Osteocyte (in vitro differentiated cells): ENCODE data around the gene LATS1. TPM values are rescaled to one million over a fixed set of nuclear protein-coding genes. Genes with fewer than 3 reads are reported as not detected.

Source experiments
- DNase-seq: peaks from one replicate; pipeline ENCODE4 v3.0.0; 2021; ENCODE audit warnings: mixed read lengths; ENCODE audit not compliant: unreplicated experiment; ENCODE audit errors: extremely low spot score
- H3K27ac Mint-ChIP-seq: one replicate; pipeline ENCODE4 v1.8.0; 2021; ENCODE audit warnings: mild to moderate bottlenecking, mixed read lengths; ENCODE audit not compliant: unreplicated experiment
- H3K27me3 Mint-ChIP-seq: one replicate; pipeline ENCODE4 v1.8.0; 2021; ENCODE audit warnings: mixed read lengths; ENCODE audit not compliant: unreplicated experiment
- H3K36me3 Mint-ChIP-seq: one replicate; pipeline ENCODE4 v1.8.0; 2021; ENCODE audit warnings: mixed read lengths; ENCODE audit not compliant: unreplicated experiment
- H3K4me1 Mint-ChIP-seq: one replicate; pipeline ENCODE4 v1.8.0; 2021; ENCODE audit warnings: mixed read lengths; ENCODE audit not compliant: unreplicated experiment
- H3K4me3 Mint-ChIP-seq: one replicate; pipeline ENCODE4 v1.8.0; 2021; ENCODE audit warnings: mild to moderate bottlenecking, moderate library complexity, mixed read lengths; ENCODE audit not compliant: unreplicated experiment
- H3K9me3 Mint-ChIP-seq: one replicate; pipeline ENCODE4 v1.8.0; 2021; ENCODE audit warnings: mixed read lengths; ENCODE audit not compliant: unreplicated experiment
- total RNA-seq: library from RNA; stranded (reverse); gene quantifications from 2 replicates; pipeline ENCODE4 v1.2.1, GENCODE V29; 2021
- TF ChIP-seq, protein P1 (sequence below): fragments of 200-600 bp; sonication (generic); IDR thresholded peaks from 2 replicates; pipeline ENCODE4 v1.5.0; 2021; ENCODE audit warnings: antibody characterized with exemption, mild to moderate bottlenecking, moderate library complexity

LATS1 gene
- total RNA-seq, 1 donor from 2014 or later = 33.8 TPM

DNA sequence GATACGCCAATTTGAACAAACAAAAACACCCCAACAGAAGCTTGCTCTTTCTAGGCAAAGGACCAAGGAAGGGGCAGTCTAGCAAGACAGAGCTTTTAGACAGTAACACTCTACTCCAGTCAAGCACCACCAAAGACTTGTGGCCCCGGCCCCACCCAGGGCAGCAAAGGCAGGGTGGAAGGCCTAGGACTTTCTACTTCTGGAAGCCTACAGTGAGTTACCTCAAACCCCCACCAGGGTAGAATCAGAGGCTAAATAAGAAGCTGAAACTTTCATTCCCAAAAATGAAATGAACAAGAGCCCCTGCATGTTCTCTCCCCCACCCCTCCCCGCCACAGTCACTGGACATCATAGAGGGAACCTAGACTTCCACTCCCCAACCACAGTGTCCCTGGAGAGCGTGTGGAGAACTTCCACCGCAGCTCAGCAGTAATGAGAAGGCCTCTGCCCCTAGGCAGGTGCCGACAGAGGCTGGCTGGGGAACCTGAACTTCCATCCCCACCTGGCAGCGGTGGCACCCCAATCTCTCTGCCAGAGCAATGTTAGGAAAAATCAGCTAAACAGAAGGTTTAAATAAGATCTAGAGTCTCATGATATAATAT, 109.4 kb downstream of the LATS1 start:
- Mint-ChIP-seq H3K4me3 (no peak overlapping the region), H3K27me3 (no peaks in the 10 kb centered on the region), H3K36me3 (peaks cover 13% of the 10 kb centered on the region), H3K4me1 (peaks cover 5% of the 10 kb centered on the region), H3K27ac (no peak overlapping the region), H3K9me3 (peaks cover 4% of the 10 kb centered on the region)
- no peak for DNase-seq
- TF ChIP-seq, protein P1, sequence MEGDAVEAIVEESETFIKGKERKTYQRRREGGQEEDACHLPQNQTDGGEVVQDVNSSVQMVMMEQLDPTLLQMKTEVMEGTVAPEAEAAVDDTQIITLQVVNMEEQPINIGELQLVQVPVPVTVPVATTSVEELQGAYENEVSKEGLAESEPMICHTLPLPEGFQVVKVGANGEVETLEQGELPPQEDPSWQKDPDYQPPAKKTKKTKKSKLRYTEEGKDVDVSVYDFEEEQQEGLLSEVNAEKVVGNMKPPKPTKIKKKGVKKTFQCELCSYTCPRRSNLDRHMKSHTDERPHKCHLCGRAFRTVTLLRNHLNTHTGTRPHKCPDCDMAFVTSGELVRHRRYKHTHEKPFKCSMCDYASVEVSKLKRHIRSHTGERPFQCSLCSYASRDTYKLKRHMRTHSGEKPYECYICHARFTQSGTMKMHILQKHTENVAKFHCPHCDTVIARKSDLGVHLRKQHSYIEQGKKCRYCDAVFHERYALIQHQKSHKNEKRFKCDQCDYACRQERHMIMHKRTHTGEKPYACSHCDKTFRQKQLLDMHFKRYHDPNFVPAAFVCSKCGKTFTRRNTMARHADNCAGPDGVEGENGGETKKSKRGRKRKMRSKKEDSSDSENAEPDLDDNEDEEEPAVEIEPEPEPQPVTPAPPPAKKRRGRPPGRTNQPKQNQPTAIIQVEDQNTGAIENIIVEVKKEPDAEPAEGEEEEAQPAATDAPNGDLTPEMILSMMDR = no peak

Other genes starting within 250 kb of the LATS1 start
- 0.21 TPM in 1 of 2 replicates, not detected in the other for gene ZC3H12D, start 233.1 kb downstream of the LATS1 start, total RNA-seq
- gene PPIL4, start 172.1 kb downstream of the LATS1 start, total RNA-seq = 34.3 and 35.7 TPM in 2 replicates
- gene GINM1, start 151.7 kb downstream of the LATS1 start, total RNA-seq = 66.2 and 68.4 TPM in 2 replicates
- 19.2 and 20.0 TPM in 2 replicates for gene KATNA1, start 69.4 kb downstream of the LATS1 start, total RNA-seq
- 36.8 and 40.0 TPM in 2 replicates for gene NUP43, start 28.4 kb upstream of the LATS1 start, total RNA-seq
- 75.8 and 76.2 TPM in 2 replicates for gene PCMT1, start 31.6 kb upstream of the LATS1 start, total RNA-seq
- 59.6 and 75.2 TPM in 2 replicates for gene LRP11, start 146.3 kb upstream of the LATS1 start, total RNA-seq
- not detected in 2 replicates for gene RAET1E, start 180.0 kb upstream of the LATS1 start, total RNA-seq
- 0.55 and 0.73 TPM in 2 replicates for gene RAET1G, start 205.0 kb upstream of the LATS1 start, total RNA-seq
- gene ULBP2, start 223.9 kb upstream of the LATS1 start, total RNA-seq = 2.1 and 2.9 TPM in 2 replicates
- gene ULBP1, start 245.8 kb upstream of the LATS1 start, total RNA-seq = 10.7 and 11.5 TPM in 2 replicates